ENCODE results near the gene CUX1.

GRCh38 chr7:101919363-101920115 lies 102.1 kb downstream of the CUX1 start:
- TF ChIP-seq POLR2A (IDR thresholded peaks at IDR 0.05) (no peak), CTCF (IDR thresholded peaks at IDR 0.05) (no peak)

Data from ovary (tissue), 3 donors.